NCI-H2196 treated with DMSO at 0.1 percent for 48 hours (cell line): ENCODE data around the gene PRICKLE2.

Experiments used
- DNase-seq: peaks from one replicate; lab custom pipeline; 2025; ENCODE audit not compliant: unreplicated experiment; lab: John Stamatoyannopoulos, UW

PRICKLE2 gene

DNA sequence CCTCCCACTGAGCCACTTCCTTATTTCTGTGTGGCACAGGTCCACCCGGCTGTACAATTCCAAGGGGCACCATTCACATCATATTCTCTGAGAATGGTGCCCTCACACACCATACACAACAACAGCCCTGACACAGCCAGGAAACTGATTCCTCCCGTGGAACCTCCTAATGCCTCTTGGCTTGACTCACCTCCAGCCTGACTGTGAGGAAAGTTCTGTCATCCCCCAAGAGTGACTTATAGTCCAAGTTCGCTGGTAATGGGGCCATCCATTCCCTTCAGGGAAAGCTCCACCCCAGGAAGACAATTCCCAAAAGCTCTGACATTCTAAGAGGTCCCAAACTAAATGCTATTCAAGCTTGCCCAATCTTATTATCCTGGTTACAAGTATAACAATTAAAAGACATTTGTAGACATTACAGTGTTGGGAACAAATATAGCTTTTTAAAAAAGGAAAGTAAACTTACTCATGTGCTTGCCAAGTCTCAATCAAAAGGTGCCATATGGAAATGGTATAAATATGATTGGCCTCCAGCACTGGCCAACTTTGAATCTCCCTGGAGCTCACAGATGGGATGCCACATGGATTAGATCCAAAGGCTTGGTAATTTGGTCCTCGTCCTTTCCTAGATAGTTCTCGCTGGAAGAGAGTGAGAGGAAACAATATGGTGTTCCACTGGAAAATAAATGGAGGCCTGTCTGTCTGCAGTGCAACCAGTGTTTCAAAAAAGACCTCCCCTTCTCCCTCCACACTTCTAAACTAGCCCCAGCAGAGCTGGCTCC is 145.7 kb downstream of the PRICKLE2 start:
- no peak for DNase-seq

DNA sequence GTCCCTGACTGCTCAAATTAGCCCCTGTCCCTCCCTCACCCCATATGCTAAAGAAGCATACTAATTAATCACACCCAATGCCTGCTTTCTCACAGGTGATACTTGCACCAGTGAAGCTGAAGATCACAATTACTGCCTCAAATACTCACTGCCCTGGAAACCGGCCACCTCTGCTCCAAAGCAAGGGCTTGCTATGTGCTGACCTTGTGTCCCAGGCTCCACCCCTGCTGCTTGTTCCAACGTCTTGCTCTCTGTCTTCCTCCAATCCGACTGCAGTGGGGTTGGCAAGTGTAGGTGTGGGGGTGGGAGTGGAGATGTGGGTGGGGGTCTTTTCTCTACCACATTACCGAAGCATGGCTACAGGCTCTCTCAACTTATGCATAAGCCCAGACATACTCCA is 146.3 kb downstream of the PRICKLE2 start:
- DNase-seq, result no peak

DNA sequence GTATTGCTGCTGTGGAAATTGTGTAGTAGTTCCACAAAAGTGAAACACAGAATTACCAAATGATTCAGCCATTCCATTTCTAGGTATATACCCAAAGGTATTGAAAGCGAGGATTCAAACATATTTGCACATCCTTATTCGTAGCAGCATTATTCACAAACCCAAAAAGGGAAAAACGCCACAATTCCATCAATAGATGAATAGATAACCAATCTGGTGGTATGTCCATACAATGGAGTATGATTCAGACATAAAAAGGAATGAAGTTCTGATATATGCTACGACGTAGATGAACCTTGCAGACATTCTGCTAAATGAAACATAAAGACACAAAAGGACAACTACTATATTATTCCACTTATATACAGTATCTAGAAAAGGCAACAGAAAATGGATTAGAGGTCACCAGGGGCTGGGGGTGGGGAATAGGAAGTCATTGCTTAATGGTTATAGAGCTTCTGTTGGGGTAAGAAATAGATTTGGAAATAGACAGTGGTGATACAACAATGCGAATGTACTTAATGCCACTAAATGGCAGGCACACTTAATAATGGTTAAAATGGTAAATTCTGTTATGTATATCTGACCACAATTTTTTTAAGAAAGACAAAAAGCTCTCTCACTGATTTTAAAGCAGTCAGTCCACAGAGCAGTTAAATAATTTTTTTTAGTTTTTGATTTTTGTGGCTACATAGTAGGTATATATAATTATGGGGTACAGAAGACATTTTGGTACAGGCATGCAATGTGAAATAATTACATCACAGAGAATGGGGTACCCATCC is 150.2 kb downstream of the PRICKLE2 start:
- no peak for DNase-seq

DNA sequence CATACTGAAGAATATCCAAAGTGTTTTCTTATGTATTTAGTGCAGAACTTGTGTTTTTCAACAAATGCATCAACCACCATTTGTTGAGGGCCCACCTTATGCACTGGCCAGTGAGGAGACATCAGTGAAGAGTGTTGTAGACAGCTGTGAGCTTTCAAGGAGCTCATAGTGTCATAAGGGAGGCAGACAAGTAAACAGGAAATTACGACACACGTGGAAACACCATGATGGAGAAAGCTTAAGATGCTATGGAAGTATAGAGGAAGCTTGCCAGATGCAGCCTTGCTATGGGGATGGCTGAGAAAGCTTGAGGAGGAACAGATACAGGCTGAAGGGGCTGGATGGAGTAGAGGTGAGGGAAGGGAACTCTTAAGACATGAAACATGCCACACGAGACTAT is 151.2 kb downstream of the PRICKLE2 start:
- DNase-seq, result no peak

DNA sequence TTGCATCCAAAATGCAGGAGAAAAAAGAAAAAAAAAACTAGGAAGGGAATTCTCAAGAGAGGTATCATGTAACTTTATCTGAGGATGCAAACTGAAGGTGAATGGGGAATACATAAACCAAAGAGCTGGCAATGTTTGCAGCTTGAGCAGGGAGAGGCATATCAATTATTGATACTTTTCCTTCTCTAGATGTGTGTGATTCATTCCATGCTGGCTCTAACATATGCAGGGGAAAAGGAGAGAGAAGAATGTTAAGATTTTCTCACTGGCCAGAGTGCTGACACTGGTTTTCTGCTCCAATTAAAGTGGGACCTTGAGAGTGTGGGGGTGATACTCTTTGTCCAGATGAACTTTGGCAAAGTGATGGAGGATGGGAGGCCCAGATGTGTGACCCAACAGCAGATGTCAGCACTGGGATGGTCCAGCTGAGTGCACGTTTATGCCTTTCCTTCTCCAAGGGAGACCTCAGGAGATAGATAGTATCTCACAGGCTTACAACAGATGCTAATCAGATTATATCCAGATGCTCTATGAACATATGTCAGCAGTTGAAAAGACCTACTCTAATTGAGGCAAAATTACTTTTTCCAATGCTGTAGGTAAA is 152.0 kb downstream of the PRICKLE2 start:
- DNase-seq, result no peak

DNA sequence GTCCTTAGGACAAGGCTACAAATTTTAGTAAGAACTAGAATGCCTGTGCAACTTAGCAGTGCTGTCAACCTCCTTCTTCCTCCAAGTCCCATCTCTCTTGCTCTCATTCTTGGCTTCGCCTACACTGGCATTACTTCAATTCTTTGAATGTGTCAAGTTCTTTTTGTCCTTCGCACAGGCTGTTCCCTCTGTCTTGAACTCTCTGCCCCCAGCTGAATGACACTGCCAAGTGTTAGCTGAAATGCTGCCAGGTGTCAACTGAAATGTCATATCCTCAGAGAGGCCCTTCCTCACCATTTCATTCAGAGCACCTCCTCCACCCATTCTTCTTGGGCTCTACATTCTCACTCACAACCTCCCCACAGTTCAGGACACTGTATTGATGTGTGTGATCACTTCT is 153.1 kb downstream of the PRICKLE2 start:
- DNase-seq, result no peak

DNA sequence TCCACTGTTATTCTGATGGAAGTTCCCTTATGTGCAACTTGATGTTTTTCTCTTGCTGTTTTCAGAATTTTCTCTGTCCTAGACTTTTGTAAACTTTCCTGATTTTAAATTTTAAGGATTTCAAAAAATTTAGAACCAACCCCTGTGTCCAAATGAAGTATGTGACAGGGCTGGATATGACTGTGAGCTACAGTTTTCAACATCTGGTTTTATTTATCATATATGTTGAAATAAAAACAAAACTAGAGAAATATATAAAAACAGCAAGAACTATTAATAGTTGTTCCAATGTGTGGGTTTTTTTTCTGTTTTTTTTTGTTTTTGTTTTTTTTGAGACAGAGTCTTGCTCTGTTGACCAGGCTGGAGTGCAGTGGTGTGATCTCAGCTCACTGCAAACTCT is 154.6 kb downstream of the PRICKLE2 start:
- no peak for DNase-seq

DNA sequence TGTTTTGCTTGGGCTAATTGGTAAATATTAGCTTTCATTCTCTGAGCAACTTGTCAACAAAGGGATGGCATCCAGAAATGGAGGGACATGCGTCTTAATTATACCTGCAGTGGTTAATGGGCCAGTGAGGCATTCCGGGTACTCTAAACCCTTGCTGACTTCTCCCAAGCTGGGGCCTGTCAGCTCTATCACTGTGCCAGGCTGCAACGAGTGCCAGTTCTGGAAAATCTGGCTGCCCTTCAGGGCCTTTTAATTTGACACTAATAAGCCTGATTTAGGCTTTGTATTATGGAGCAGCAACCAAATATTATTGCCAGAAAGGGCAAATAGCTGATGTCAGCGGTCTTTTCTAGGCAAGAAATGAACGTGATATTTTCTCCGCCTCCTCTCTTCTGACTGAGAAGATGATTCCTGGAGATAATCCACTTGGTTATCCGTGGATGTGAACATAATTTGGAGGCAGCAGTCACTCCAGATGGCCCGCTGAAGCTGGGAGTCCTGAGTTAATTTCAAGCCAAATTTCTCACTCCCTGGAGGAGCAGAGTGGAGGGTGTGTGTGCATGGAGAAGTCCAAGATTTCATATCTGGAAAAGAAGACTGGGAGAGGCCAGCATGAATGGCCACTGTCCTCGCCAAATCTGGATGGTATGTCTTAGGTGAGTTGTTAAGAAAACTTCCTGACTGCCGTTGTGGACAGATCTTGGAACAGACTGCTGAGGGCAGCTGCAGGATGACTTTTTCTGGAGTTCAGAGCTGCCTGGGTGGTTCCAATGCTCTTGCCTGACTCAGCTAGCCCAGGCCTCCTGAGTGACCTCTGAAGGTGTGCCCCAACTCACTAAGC is 157.5 kb downstream of the PRICKLE2 start:
- no peak for DNase-seq

DNA sequence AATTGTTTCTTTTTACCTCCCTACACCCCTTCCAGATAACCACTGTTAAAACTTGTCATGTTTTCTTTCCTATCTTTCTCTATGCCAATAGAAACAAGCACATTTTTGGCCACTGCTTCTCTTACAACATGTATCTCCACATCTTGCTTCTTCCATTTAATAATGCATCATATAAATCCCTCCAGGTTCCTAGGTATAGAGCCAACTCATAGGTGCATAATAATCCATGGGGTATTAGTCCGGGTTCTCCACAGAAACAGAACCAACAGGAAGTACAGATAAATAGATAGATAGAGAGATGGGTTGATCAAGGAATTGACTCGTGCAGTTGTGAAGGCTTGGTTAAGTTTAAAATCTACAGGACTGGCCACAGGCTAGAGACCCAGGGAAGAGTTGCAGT is 160.5 kb downstream of the PRICKLE2 start:
- no peak for DNase-seq

DNA sequence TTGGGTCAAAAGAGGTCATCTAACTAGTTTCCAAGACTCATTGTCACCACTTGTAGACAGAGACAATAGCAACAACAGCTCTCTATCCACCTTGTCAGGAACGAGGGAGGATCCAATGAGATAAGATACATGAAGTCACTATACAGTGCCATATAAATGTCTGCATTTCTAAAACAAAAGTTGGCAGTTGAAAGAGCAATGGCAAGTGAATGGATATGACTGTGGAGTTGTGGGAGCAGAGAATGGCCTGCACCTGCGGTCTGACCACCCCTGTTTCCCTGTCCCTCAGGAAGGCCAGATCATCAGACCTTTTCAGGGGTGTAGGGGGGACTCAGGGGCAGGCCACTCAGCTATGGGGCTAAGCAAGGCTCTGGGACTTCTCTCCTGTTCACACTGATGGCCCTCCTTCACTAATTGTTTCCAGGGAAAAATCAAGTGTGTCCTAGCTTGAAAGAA is 161.3 kb downstream of the PRICKLE2 start:
- DNase-seq, result no peak

DNA sequence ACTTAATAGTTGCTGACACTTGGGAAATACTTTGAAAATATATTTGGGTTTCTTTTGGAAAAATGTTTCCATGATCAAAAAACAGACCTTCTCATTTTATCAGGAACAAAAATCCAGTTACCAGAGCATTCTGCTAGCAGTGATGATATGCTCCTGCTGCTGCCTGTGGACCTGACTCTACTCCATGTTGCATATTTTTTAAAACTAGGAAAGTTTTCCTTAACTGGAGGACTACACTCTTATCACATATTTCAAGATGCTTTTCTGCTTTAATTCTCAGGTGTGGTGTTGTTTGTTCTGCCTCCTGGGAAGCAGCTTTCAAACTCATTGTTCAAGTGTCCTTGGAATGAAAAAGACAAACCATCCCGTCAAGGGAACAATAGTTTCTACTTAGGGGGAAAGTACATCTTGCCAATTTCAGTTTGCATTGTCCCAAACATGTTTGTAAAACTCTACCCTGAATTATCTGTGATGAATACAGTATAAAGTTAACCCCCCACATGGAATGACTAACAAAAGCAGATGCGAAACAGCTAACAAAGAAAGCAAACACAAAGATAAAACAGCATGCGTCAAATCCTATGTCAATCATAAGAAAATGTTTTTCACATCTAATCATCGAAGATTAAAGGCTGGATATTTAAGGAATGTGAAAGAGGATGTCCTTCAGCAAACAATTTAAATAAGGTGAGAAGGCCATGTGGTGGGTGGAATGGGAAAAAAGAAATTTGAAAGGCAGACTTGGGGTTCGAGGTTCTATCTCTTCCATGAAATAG is 161.9 kb downstream of the PRICKLE2 start:
- no peak for DNase-seq

DNA sequence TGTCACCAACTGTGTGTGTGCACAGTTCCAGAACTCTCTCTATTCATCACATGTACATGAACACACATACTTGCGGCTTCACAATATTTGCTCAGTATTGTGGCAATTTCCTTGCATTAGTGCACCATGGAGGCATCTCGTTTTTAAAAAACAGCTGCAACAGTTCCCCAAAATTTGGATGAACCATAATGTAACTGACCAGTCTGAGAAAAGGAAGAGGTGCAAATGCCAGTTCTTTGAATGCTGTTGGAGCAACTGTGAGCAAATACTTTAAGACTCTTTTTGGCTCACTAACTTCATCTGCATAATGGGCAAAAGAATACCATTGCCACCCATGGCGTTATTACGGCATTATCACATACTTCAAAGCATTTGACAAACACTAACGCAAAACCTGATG is 163.6 kb downstream of the PRICKLE2 start:
- no peak for DNase-seq

DNA sequence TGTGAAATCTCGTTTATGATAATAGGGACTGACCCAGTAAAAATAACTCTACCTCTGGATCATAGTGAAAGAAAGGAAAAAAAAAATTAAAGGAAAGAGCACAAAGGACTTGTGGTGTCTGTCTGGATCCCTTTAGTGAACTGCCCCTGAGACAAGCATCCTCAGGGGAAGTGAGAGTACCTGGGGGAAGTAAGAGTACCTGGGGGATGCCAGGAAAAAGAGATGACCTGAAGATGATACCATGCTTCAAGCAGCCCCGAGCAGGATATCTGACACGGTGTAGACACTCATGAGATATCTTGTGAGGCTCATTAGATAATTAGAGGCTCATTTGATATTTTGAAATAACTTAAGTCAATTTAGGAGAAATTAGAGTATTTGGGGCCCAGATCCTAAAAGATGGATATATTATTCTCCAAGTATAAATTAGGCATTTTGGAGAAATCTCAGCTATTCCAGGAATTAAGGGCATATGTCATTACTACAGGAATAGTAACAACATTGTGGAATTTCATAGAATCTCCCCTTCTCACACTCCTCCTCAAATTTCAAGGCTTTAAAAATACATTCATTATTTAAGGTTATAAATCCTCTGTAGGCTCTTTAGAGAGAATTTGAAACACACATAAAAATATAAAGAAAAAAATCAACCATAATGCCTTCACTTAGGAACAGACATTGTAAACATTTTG is 165.6 kb downstream of the PRICKLE2 start:
- DNase-seq, result no peak

DNA sequence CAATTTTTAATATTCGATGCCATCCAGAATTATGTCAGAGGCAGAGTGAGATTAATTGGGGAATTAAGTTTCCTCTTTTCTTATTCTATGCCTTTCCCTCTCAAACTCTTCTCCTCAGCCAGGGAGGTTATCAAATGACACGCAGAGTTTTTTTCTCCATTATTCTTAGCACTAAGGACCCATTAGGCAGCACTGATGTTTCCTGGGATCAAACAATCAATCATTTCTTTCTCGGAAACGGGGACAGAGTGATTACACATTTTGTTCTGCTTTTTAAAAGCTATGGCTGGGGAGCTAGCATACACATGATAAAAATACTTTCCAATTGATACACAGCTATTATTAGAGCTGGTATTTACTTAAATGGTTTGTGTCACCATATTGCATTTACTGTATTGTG is 166.7 kb downstream of the PRICKLE2 start:
- no peak for DNase-seq

DNA sequence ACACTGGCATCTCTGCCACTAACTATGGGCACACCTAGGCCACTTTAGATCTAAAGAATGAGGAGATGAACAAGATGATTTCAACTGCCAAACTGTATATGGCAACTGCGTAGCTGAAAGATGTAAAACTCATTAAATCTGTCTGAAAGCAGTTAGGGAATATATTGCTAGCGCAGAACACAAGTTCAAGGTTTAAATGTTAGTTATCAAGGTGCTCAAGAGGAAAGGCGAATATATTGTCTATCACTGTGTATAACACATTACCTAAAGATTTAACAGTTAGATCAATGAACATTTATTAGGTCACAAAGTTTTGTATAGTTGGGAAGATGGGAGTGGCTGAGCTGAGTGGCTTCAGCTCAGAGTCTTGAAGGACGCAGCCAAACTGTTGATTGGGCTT is 168.0 kb downstream of the PRICKLE2 start:
- no peak for DNase-seq

DNA sequence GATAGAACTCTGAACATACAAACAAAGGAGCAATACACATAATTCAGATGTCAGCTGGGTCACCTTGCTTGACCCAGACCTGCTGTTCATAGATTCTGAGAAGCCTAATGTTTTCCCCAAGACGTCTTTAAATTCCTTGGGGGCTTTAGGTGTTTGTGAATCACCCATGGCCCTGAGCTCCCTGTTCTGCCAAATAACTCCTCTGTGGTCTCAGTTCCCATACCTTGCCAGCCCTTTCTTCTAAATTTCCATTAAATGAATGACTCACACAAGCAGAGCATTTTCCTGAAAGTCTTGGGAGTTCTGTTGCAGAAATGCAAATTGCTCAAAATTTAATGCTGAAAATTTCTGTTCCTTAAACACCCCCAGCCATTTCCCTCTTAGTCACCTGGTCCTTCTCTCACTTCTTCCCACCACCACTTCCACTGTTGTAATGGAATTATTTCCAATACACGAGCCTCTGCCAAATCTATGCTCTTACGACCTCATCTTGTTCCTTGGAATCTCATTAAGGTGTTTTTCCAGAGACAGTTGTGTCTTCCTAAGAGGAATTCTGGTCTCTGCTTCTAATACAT is 168.6 kb downstream of the PRICKLE2 start:
- DNase-seq, result no peak

DNA sequence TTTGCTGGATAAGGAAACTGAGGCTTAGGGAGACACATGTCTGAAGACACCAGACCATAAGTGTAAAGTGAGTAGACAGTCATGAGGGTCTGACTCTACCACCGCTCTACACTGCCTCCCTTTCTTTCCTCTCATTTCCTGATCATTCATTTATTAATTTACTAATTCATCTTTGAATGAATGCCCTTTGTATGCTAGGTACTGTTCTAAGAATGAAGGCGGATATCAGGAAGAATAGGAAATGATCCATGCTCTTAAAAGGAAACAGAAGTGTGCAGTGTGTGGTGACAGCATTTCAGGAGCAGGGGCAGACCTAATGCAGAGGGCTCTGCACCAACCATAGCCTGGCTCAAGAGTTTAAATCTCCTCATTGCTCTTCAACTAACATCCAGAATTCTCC is 170.2 kb downstream of the PRICKLE2 start:
- no peak for DNase-seq

DNA sequence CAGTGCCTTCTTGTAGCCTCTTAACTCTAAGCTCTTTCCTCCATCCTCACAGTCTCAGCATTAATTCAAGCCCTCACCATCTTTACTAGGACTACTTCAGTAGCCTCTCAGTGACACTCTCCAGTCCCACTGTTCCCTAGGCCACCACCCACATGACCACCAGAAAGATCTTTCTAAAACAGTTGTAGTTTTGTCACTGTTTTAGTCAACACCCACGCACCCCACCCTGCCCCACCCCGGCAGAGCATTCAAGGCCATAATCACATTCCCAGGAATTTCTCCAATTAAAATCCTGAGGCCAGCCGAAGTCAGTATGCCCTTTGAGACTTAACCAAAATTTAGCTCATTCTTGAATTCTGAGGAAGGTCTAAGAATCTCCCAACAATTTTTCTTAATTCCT is 170.8 kb downstream of the PRICKLE2 start:
- DNase-seq, result no peak

DNA sequence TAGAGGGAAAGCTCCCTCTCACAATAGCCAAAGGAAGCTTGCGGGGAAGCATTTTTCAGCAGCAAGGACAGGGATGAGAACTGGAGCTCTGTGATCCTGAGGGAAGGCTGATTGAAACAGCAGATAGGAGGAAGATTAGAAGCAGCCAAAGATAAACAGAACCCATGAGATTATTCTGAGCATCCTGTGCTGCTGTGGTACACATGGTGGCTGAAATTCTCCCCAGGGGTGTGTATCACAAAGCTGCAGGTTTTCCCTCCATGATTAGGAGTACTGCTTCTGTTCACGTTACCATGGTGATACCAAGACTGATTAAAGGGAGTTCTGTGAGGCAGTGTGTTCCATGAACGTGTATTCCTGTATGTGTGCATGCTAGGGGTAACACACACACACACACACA is 171.7 kb downstream of the PRICKLE2 start:
- no peak for DNase-seq
